ENCODE data around the gene PYURF. TPM values are rescaled to one million over a fixed set of nuclear protein-coding genes. Genes with fewer than 3 reads are reported as not detected.

PYURF gene
- total and polyA plus RNA-seq, 4 donors, result 63.7 to 106 (median 80.9) TPM

DNA sequence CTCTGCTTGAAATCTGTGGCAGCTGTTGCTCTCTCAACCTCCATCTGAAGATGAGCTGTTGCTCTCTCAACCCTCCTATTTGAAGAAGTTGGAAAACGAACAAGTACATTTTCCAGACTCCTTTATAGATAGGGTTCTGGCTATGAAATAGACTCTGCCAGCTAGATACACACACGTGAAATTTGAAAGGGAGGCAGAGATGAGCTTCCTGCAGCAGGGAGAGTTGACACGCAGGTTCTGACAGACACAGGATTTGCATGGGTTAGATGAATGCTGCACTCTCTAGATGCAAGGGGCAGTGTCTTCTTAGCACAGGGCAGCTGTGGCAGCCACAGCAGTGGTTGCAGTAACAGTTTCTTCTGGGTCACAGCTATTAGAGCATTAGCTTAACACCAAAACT lies 8.0 kb upstream of the PYURF start:
- H3K4me3 ChIP-seq, result no peak overlapping the region
- WGBS, 2 donors, result 78 to 82% methylated on average over 3 of the region's 3 CpGs
- no peak overlapping the region for H3K9ac ChIP-seq (ENCODE audit: insufficient read depth in 1 of 2, low read length in 2 of 2)
- no peak for DNase-seq
- no peaks in the 10 kb centered on the region for H3K4me1 ChIP-seq (ENCODE audit: control insufficient read depth in 5 of 5, insufficient read depth in 5 of 5, low read length in 5 of 5)
- no peaks in the 10 kb centered on the region for H3K9me3 ChIP-seq (ENCODE audit: control insufficient read depth in 4 of 4, insufficient read depth in 3 of 4, low read length in 3 of 4)
- no peak for ATAC-seq (ENCODE audit: insufficient read depth, low FRiP score)
- no peaks in the 10 kb centered on the region for H3K27me3 ChIP-seq (ENCODE audit: control insufficient read depth in 3 of 3, insufficient read depth in 3 of 3, low read length in 2 of 3)
- TF ChIP-seq, protein P1, sequence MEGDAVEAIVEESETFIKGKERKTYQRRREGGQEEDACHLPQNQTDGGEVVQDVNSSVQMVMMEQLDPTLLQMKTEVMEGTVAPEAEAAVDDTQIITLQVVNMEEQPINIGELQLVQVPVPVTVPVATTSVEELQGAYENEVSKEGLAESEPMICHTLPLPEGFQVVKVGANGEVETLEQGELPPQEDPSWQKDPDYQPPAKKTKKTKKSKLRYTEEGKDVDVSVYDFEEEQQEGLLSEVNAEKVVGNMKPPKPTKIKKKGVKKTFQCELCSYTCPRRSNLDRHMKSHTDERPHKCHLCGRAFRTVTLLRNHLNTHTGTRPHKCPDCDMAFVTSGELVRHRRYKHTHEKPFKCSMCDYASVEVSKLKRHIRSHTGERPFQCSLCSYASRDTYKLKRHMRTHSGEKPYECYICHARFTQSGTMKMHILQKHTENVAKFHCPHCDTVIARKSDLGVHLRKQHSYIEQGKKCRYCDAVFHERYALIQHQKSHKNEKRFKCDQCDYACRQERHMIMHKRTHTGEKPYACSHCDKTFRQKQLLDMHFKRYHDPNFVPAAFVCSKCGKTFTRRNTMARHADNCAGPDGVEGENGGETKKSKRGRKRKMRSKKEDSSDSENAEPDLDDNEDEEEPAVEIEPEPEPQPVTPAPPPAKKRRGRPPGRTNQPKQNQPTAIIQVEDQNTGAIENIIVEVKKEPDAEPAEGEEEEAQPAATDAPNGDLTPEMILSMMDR (IDR thresholded peaks at IDR 0.05; ENCODE audit: control extremely low read depth, extremely low read depth), result no peak
- no peak overlapping the region for H3K27ac ChIP-seq (ENCODE audit: low read depth in 1 of 2, low read length in 1 of 2)
- no peaks in the 10 kb centered on the region for H3K36me3 ChIP-seq (ENCODE audit: control insufficient read depth in 4 of 4, insufficient read depth in 4 of 4, low read length in 4 of 4)

DNA sequence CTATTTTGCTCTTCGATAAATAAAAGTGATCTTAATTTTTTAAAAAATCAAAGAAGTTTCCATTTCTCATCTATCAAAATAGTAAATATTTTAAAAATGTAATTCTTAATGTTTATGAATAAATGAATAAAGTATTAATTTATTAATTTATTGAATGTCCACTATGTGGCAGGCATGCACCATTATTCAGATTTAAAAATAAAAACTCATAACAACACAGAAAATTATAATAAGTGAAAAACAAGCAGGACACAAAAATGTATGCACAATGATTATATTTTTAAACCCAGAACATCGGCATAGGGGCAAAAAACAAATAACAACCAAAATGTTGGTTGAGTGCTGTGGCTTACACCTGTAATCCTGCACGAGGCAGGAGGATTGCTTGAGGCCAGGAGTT lies 5.3 kb upstream of the PYURF start:
- TF ChIP-seq, protein P1 (IDR thresholded peaks at IDR 0.05; ENCODE audit: control extremely low read depth, extremely low read depth), result no peak
- WGBS, 2 donors, result 91 to 95% methylated on average over 3 of the region's 3 CpGs
- Histone ChIP-seq H3K9me3 (ENCODE audit: control insufficient read depth in 4 of 4, insufficient read depth in 3 of 4, low read length in 3 of 4) (no peaks in the 10 kb centered on the region), H3K27ac (ENCODE audit: low read depth in 1 of 2, low read length in 1 of 2) (no peak overlapping the region), H3K36me3 (ENCODE audit: control insufficient read depth in 4 of 4, insufficient read depth in 4 of 4, low read length in 4 of 4) (no peaks in the 10 kb centered on the region), H3K9ac (ENCODE audit: insufficient read depth in 1 of 2, low read length in 2 of 2) (no peak overlapping the region), H3K4me3 (no peak overlapping the region), H3K4me1 (ENCODE audit: control insufficient read depth in 5 of 5, insufficient read depth in 5 of 5, low read length in 5 of 5) (peaks cover 0 to 11% (median 0%) of the 10 kb centered on the region in 5 donors), H3K27me3 (ENCODE audit: control insufficient read depth in 3 of 3, insufficient read depth in 3 of 3, low read length in 2 of 3) (no peaks in the 10 kb centered on the region)
- no peak for ATAC-seq (ENCODE audit: insufficient read depth, low FRiP score)
- peak in 2 of 3 donors; percentile 20 to 25 for DNase-seq

DNA sequence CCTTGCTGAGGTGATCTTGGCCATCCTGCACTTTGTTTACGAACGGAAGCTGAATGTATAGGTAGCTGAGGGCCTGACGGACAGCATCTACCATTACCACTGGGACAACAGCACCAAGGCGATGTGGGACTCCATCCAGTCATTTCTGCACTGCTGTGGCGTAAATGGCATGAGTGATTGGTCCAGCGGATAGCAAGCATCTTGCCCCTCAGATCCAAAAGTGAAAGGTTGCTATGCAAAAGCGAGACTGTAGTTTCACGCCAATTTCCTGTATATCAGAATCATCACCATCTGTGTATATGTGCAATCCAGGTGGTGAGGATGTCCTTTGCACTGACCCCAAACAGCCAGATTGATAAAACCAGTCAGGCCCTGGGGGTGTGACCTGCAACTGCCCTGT lies 4.2 kb upstream of the PYURF start:
- 92 to 94% methylated on average over 8 of the region's 8 CpGs for WGBS, 2 donors
- ATAC-seq (ENCODE audit: insufficient read depth, low FRiP score), result no peak
- H3K4me1 ChIP-seq (ENCODE audit: control insufficient read depth in 5 of 5, insufficient read depth in 5 of 5, low read length in 5 of 5), result peaks cover 0 to 11% (median 0%) of the 10 kb centered on the region in 5 donors
- no peak for DNase-seq
- no peak overlapping the region for H3K4me3 ChIP-seq
- TF ChIP-seq, protein P1 (IDR thresholded peaks at IDR 0.05; ENCODE audit: control extremely low read depth, extremely low read depth), result no peak
- peaks cover 0 to 5% (median 0%) of the 10 kb centered on the region in 4 donors for H3K36me3 ChIP-seq (ENCODE audit: control insufficient read depth in 4 of 4, insufficient read depth in 4 of 4, low read length in 4 of 4)
- H3K27ac ChIP-seq (ENCODE audit: low read depth in 1 of 2, low read length in 1 of 2), result no peak overlapping the region
- no peaks in the 10 kb centered on the region for H3K27me3 ChIP-seq (ENCODE audit: control insufficient read depth in 3 of 3, insufficient read depth in 3 of 3, low read length in 2 of 3)
- H3K9me3 ChIP-seq (ENCODE audit: control insufficient read depth in 4 of 4, insufficient read depth in 3 of 4, low read length in 3 of 4), result no peaks in the 10 kb centered on the region
- H3K9ac ChIP-seq (ENCODE audit: insufficient read depth in 1 of 2, low read length in 2 of 2), result no peak overlapping the region

DNA sequence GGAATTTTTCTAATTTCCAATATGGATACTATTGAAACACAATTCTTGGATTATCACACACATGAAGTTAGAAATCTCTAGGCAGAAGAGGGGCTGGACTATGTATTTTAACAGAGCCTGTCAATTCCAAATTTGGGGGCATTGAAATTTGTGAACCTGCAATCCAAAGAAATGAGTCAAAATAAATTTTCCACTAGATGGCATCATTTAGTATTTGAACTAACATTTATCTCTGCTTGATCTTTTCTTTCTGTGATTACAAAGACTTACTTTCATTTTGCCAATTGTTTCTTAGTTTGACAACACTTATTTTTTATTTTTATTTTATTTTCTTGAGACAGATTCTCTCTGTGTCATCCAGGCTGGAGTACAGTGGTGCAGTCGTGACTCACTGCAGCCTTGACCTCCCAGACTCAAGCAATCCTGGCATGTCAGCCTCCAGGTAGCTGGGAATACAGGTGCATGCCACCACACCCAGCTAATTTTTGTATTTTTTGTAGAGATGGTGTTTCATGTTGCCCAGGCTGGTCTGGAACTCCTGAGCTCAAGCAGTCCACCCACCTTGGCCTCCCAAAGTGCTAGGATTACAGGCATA lies 2.7 kb upstream of the PYURF start:
- no peak for ATAC-seq (ENCODE audit: insufficient read depth, low FRiP score)

More for the DNA sequence above, 2.7 kb upstream of the PYURF start:
- H3K36me3 ChIP-seq (ENCODE audit: control insufficient read depth in 4 of 4, insufficient read depth in 4 of 4, low read length in 4 of 4), result peaks cover 2 to 5% (median 3%) of the 10 kb centered on the region in 4 donors
- TF ChIP-seq, protein P1 (IDR thresholded peaks at IDR 0.05; ENCODE audit: control extremely low read depth, extremely low read depth), result peak; percentile 1
- H3K9me3 ChIP-seq (ENCODE audit: control insufficient read depth in 4 of 4, insufficient read depth in 3 of 4, low read length in 3 of 4), result no peaks in the 10 kb centered on the region
- H3K9ac ChIP-seq (ENCODE audit: insufficient read depth in 1 of 2, low read length in 2 of 2), result no peak overlapping the region
- peaks cover 0 to 20% (median 0%) of the 10 kb centered on the region in 5 donors for H3K4me1 ChIP-seq (ENCODE audit: control insufficient read depth in 5 of 5, insufficient read depth in 5 of 5, low read length in 5 of 5)
- H3K27ac ChIP-seq (ENCODE audit: low read depth in 1 of 2, low read length in 1 of 2), result no peak overlapping the region
- H3K27me3 ChIP-seq (ENCODE audit: control insufficient read depth in 3 of 3, insufficient read depth in 3 of 3, low read length in 2 of 3), result no peaks in the 10 kb centered on the region
- 44 to 55% methylated on average over 1 of the region's 1 CpG for WGBS, 2 donors
- no peak overlapping the region for H3K4me3 ChIP-seq
- peak in 2 of 3 donors; percentile 25 to 37 for DNase-seq

Data from lung (tissue), 12 donors.